OCI-LY3 (cell line): Measurements from ENCODE around the gene DYNLT1.
"Not testable (repeated sequence)": the region's sequence is repeated elsewhere in the genome, so short reads cannot be mapped to it uniquely, and the experiment has no call there.

Experiments used
- H2AFZ ChIP-seq: fragments of 200-600, 300-600 bp; shearing (Covaris generic); 2 replicates; pipeline ENCODE4 v1.6.0; 2014; ENCODE audit warnings: antibody characterized with exemption, low read depth, low read length
- H3K27ac ChIP-seq: fragments of 200-600, 300-600 bp; sonication (generic); 2 replicates; pipeline ENCODE4 v1.5.1; 2014; ENCODE audit warnings: mild to moderate bottlenecking, low read length, moderate library complexity, mixed read lengths
- H3K27me3 ChIP-seq: fragments of 200-600, 300-600 bp; sonication (generic); 2 replicates; pipeline ENCODE4 v1.6.1; 2014; ENCODE audit warnings: low read depth, low read length, mixed read lengths
- H3K36me3 ChIP-seq: fragments of 200-600, 300-600 bp; sonication (generic); replicated peaks from 2 replicates; pipeline ENCODE3; 2014; ENCODE audit warnings: low read depth, low read length, mixed read lengths
- H3K4me1 ChIP-seq: fragments of 300-600, 200-600 bp; sonication (generic); 2 replicates; pipeline ENCODE4 v1.6.1; 2014; ENCODE audit warnings: low read length, mixed read lengths
- H3K4me2 ChIP-seq: fragments of 200-600, 300-600 bp; sonication (generic); 2 replicates; pipeline ENCODE4 v1.6.1; 2014; ENCODE audit warnings: low read length, mixed read lengths
- H3K4me3 ChIP-seq: fragments of 300-600, 200-600 bp; sonication (generic); 2 replicates; pipeline ENCODE4 v1.5.1; 2014; ENCODE audit warnings: antibody characterized with exemption, mild to moderate bottlenecking, low read length, moderate library complexity
- H3K79me2 ChIP-seq: fragments of 300-600, 200-600 bp; shearing (Covaris generic); 2 replicates; pipeline ENCODE4 v1.6.1; 2014; ENCODE audit warnings: mild to moderate bottlenecking, low read length, mixed read lengths
- H3K9ac ChIP-seq: fragments of 300-600, 200-600 bp; shearing (Covaris generic); 2 replicates; pipeline ENCODE4 v1.6.0; 2014; ENCODE audit warnings: mild to moderate bottlenecking, low read length, moderate library complexity
- H3K9me3 ChIP-seq: fragments of 200-600, 300-600 bp; shearing (Covaris generic); 2 replicates; pipeline ENCODE4 v1.6.1; 2014; ENCODE audit warnings: low read length, mixed read lengths; ENCODE audit not compliant: insufficient read depth
- H4K20me1 ChIP-seq: fragments of 200-600, 300-600 bp; sonication (generic); 2 replicates; pipeline ENCODE4 v1.6.1; 2016; ENCODE audit warnings: low read length, mixed read lengths; ENCODE audit not compliant: insufficient read depth
- EZH2phosphoT487 ChIP-seq: fragments of 200-600 bp; shearing (Covaris generic); IDR thresholded peaks from 2 replicates; pipeline ENCODE4 v1.6.1; 2018; ENCODE audit warnings: antibody characterized with exemption, mixed run types, low read depth
- TF ChIP-seq, protein P1 (sequence below): fragments of 200-600, 300-600 bp; sonication (generic); IDR thresholded peaks from 2 replicates; pipeline ENCODE4 v1.5.1; 2014; ENCODE audit warnings: antibody characterized with exemption, low read length, low read depth

Gene DYNLT1

DNA sequence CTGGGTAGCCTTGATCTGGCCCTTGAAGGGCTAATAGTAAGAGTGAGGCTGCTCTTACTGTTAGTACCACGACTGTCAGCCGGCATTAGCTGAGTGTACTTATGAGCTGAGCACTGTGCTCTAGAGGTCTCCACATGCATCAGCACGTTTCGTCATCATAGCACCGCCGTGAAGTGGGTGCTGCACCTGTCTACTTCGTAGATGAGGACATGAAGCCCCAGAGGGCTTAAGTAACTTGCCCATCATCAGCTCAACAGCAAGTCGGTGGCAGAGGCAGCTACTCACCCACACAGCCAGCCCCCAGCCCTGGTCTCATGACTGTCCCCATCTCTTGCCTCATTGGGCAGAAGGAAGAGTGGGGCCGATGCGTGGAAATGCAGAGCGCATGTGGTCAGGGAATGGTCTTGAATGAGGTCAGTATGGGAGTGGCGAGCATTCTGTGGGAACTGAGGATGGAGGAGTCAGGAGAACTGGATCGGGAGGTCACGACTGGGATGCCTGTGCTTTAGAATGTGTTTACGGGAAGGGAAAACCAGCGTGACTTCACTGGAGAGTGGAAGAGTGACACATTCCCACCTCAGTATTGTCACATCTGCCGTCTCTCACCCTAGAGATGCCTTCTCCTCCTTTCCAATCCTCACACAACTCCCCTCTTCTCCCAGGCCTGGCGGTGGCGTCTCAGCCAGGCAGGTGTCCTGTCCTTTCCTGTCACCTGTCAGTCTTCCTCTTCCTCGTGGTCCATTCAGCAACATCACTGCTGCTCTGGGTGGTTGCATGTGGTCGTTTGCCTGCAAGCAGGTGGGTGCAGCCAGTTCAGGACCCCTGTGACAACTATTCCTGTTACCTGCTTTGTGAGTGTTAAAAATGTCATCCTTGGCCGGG lies 11.3 kb upstream of the DYNLT1 start:
- Histone ChIP-seq H3K4me1 (peaks cover 10% of the 10 kb centered on the region), H3K4me2 (no peak overlapping the region), H3K27ac (no peak overlapping the region), H3K4me3 (no peak overlapping the region), H3K79me2 (no peaks in the 10 kb centered on the region), H3K9ac (no peak overlapping the region), H2AFZ (no peak overlapping the region), H3K36me3 (no peaks in the 10 kb centered on the region), H3K27me3 (no peaks in the 10 kb centered on the region), H3K9me3 (no peaks in the 10 kb centered on the region), H4K20me1 (no peaks in the 10 kb centered on the region)
- TF ChIP-seq, protein P1, sequence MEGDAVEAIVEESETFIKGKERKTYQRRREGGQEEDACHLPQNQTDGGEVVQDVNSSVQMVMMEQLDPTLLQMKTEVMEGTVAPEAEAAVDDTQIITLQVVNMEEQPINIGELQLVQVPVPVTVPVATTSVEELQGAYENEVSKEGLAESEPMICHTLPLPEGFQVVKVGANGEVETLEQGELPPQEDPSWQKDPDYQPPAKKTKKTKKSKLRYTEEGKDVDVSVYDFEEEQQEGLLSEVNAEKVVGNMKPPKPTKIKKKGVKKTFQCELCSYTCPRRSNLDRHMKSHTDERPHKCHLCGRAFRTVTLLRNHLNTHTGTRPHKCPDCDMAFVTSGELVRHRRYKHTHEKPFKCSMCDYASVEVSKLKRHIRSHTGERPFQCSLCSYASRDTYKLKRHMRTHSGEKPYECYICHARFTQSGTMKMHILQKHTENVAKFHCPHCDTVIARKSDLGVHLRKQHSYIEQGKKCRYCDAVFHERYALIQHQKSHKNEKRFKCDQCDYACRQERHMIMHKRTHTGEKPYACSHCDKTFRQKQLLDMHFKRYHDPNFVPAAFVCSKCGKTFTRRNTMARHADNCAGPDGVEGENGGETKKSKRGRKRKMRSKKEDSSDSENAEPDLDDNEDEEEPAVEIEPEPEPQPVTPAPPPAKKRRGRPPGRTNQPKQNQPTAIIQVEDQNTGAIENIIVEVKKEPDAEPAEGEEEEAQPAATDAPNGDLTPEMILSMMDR = no peak
- TF ChIP-seq EZH2phosphoT487 = no peak

DNA sequence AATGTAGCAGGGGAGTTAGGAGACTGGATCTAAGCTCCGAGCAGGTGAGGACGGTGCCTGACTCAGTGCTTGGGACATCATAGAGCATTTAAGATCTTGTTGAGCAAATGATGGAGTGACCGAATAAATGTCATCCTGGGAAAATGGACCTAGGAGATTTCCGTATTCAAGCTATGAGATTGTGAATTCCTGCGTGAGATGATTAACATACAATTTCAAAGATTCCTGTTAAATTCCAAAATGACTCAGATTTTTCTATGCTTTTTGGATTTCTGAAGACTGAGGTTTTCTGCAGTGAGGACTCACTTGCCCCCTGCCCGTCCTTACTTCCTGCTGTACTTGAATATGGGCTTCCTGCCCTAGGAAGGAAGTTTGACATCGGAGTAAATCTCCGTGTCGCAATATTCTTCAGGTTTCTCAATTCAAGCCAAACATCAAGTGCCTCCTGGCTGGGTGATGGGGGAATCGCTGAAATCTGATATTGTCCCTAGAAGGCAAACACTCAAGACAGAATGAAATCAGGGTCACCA lies 10.5 kb upstream of the DYNLT1 start:
- H3K36me3 ChIP-seq = no peaks in the 10 kb centered on the region
- H4K20me1 ChIP-seq = no peaks in the 10 kb centered on the region
- no peaks in the 10 kb centered on the region for H3K27me3 ChIP-seq
- no peak overlapping the region for H3K4me3 ChIP-seq
- no peak overlapping the region for H3K4me2 ChIP-seq
- H3K9ac ChIP-seq = no peak overlapping the region
- TF ChIP-seq EZH2phosphoT487 = no peak
- TF ChIP-seq, protein P1 = no peak
- H3K79me2 ChIP-seq = no peaks in the 10 kb centered on the region
- H3K27ac ChIP-seq = no peak overlapping the region
- H2AFZ ChIP-seq = no peak overlapping the region
- no peaks in the 10 kb centered on the region for H3K9me3 ChIP-seq
- peaks cover 10% of the 10 kb centered on the region; the same call in 1 of the 2 replicates for H3K4me1 ChIP-seq

DNA sequence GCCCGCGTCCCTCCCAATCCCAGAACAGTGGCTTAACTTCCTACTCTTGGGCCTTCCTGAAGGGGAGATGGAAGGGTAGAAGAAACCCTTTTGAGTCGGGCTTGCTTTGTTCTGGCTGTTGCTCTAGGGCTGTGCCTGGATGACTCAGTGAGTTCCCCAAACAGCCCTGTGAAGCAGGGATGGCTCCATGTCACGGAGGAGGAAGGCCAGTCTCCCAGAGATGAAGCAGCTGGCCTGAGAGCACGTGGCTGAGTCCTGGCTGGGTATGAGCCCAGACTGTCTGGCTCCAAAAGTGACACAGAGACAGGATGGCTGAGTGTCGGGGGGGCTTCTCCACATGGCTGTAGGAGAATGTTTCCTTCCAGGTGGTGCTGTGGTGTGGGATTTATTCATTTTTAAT lies 10.0 kb upstream of the DYNLT1 start:
- Histone ChIP-seq H3K79me2 (no peaks in the 10 kb centered on the region), H2AFZ (no peak overlapping the region), H3K27me3 (no peaks in the 10 kb centered on the region), H3K27ac (no peak overlapping the region), H3K4me1 (peaks cover 10% of the 10 kb centered on the region; the same call in 1 of the 2 replicates), H3K9ac (no peak overlapping the region), H3K9me3 (no peaks in the 10 kb centered on the region), H3K4me2 (no peak overlapping the region), H3K36me3 (no peaks in the 10 kb centered on the region), H4K20me1 (no peaks in the 10 kb centered on the region), H3K4me3 (no peak overlapping the region)
- TF ChIP-seq EZH2phosphoT487 = no peak
- TF ChIP-seq, protein P1 = no peak

- no peaks in the 10 kb centered on the region for H3K36me3 ChIP-seq
- no peaks in the 10 kb centered on the region for H4K20me1 ChIP-seq
- no peak overlapping the region for H2AFZ ChIP-seq
- H3K4me2 ChIP-seq = no peak overlapping the region
- no peaks in the 10 kb centered on the region for H3K79me2 ChIP-seq
- H3K9me3 ChIP-seq = no peaks in the 10 kb centered on the region
- H3K9ac ChIP-seq = no peak overlapping the region
- TF ChIP-seq EZH2phosphoT487 = no peak
- H3K27me3 ChIP-seq = no peaks in the 10 kb centered on the region
- peaks cover 16% of the 10 kb centered on the region for H3K4me1 ChIP-seq
- no peak overlapping the region for H3K4me3 ChIP-seq
- H3K27ac ChIP-seq = no peak overlapping the region
Measured at GRCh38 chr6:158653577-158654354, 9.2 kb upstream of the DYNLT1 start.

DNA sequence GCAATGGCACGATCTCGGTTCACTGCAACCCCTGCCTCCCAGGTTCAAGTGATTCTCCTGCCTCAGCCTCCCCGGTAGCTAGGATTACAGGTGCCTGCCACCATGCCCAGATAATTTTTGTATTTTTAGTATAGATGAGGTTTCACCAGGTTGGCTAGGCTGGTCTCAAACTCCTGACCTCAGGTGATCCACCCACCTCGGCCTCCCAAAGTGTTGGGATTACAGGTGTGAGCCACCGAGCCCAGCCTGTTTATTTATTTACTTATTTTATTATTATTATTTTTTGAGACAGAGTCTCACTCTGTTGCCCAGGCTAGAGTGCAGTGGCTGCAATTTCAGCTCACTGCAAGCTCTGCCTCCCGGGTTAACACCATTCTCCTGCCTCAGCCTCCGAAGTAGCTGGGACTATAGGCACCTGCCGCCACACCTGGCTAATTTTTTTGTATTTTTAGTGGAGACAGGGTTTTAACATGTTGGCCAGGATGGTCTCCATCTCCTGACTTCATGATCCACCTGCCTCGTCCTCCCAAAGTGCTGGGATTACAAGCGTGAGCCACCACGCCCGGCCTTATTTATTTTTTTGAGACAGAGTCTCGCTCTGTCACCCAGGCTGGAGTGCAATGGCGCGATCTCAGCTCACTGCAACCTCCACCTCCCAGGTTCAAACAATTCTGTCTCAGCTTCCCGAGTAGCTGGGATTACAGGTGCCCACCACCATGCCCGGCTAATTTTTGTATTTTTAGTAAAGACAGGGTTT lies 7.6 kb upstream of the DYNLT1 start:
- not testable (repeated sequence) for H3K27me3 ChIP-seq, H3K9me3 ChIP-seq, H3K36me3 ChIP-seq, H2AFZ ChIP-seq, H3K79me2 ChIP-seq, H4K20me1 ChIP-seq, H3K27ac ChIP-seq, H3K4me3 ChIP-seq, H3K4me2 ChIP-seq, H3K9ac ChIP-seq
- peaks cover 26% of the 10 kb centered on the region for H3K4me1 ChIP-seq
